ENCODE results near the gene TNFSF12. TPM values are rescaled to one million over a fixed set of nuclear protein-coding genes. Genes with fewer than 3 reads are reported as not detected.

TNFSF12 gene
- polyA plus RNA-seq, 1 donor = 32.7 TPM

DNA sequence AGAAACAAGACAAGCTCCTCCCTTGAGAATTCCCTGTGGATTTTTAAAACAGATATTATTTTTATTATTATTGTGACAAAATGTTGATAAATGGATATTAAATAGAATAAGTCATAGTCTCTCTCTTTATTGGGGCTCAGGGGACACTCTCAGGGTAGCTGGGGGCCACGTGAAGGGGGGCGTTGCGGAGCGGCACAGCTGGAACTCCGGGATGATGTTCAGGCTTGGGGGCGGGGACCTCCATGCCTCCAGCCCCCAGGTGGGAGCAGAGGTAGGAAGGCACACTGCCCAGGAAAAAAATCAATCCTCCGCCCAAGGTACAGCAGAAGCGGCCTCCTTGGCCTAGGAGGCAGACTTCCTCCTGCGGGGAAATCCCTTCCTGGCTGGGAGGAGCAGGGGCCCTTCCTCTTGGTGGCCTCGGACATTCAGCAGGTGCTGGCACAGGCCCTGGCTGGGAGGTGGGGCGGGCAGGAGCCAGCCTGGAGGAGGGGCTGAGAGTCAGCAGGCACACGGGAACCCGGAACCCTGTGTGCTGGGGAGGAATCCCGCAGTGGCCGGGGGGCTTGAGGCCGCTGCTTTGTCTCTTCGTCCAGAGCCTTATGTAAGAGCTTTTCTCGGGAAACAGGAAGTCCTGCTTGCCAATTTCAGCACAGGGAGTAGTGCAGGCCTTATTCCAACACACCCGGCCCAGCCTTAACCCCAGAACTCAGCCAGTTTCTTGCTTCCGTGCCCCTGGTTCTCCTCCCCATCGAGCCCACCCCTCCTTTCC is 9.1 kb downstream of the TNFSF12 start:
- peak; percentile 91 to 97 for DNase-seq
- peak overlapping the region; percentile 99 for H3K27ac ChIP-seq (ENCODE audit: low read length)
- no peaks in the 10 kb centered on the region for H3K27me3 ChIP-seq (ENCODE audit: control insufficient read depth, insufficient read depth, low read length)
- H3K36me3 ChIP-seq (ENCODE audit: control insufficient read depth, insufficient read depth, low read length) = no peaks in the 10 kb centered on the region
- H3K4me1 ChIP-seq (ENCODE audit: control insufficient read depth, insufficient read depth, low read length) = peaks cover 43% of the 10 kb centered on the region
- H3K4me3 ChIP-seq (ENCODE audit: low read length) = peak overlapping the region; percentile 58
- no peaks in the 10 kb centered on the region for H3K9me3 ChIP-seq (ENCODE audit: control insufficient read depth, low read depth, low read length)
- WGBS (ENCODE audit: insufficient coverage, low lambda C conversion rate) = no CpG with 5 or more reads among the region's 21 CpGs

DNA sequence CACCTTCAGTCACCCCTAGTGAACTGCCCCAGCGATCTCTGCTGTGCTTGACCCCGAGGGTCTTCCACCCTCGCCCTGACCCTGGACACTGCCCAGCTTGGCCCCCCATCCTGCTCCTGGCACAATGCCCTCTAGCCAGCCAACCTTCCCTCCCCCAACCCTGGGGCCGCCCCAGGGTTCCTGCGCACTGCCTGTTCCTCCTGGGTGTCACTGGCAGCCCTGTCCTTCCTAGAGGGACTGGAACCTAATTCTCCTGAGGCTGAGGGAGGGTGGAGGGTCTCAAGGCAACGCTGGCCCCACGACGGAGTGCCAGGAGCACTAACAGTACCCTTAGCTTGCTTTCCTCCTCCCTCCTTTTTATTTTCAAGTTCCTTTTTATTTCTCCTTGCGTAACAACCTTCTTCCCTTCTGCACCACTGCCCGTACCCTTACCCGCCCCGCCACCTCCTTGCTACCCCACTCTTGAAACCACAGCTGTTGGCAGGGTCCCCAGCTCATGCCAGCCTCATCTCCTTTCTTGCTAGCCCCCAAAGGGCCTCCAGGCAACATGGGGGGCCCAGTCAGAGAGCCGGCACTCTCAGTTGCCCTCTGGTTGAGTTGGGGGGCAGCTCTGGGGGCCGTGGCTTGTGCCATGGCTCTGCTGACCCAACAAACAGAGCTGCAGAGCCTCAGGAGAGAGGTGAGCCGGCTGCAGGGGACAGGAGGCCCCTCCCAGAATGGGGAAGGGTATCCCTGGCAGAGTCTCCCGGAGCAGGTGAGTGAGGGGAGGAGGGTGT is 9.9 kb downstream of the TNFSF12 start, which contains the start of gene TNFSF13:
Gene TNFSF13 (plus strand): TSS at position 207 of the 776 bp plus-strand sequence. CDS start 290 bp downstream, at position 497.
- Histone ChIP-seq H3K4me1 (ENCODE audit: control insufficient read depth, insufficient read depth, low read length) (peaks cover 51% of the 10 kb centered on the region), H3K27me3 (ENCODE audit: control insufficient read depth, insufficient read depth, low read length) (no peaks in the 10 kb centered on the region), H3K4me3 (ENCODE audit: low read length) (peak within 1 kb of the TSS; percentile 58), H3K36me3 (ENCODE audit: control insufficient read depth, insufficient read depth, low read length) (peaks cover 5% of the 10 kb centered on the region), H3K9me3 (ENCODE audit: control insufficient read depth, low read depth, low read length) (no peaks in the 10 kb centered on the region), H3K27ac (ENCODE audit: low read length) (peak within 1 kb of the TSS; percentile 99)
- no peak for DNase-seq
- WGBS (ENCODE audit: insufficient coverage, low lambda C conversion rate) = 86% methylated on average over 5 of the region's 16 CpGs

GRCh38 chr17:7559320-7560171 is 10.7 kb downstream of the TNFSF12 start:
- no peaks in the 10 kb centered on the region for H3K9me3 ChIP-seq (ENCODE audit: control insufficient read depth, low read depth, low read length)
- H3K4me3 ChIP-seq (ENCODE audit: low read length) = no peak overlapping the region
- DNase-seq = peak in 1 of 2 donors; percentile 43
- WGBS (ENCODE audit: insufficient coverage, low lambda C conversion rate) = no CpG with 5 or more reads among the region's 18 CpGs
- peaks cover 54% of the 10 kb centered on the region for H3K4me1 ChIP-seq (ENCODE audit: control insufficient read depth, insufficient read depth, low read length)
- peak overlapping the region; percentile 99 for H3K27ac ChIP-seq (ENCODE audit: low read length)
- no peaks in the 10 kb centered on the region for H3K27me3 ChIP-seq (ENCODE audit: control insufficient read depth, insufficient read depth, low read length)
- H3K36me3 ChIP-seq (ENCODE audit: control insufficient read depth, insufficient read depth, low read length) = peaks cover 13% of the 10 kb centered on the region

GRCh38 chr17:7560172-7561027 is 11.5 kb downstream of the TNFSF12 start:
- Histone ChIP-seq H3K4me3 (ENCODE audit: low read length) (peak overlapping the region; percentile 87), H3K27ac (ENCODE audit: low read length) (peak overlapping the region; percentile 99), H3K27me3 (ENCODE audit: control insufficient read depth, insufficient read depth, low read length) (no peaks in the 10 kb centered on the region), H3K9me3 (ENCODE audit: control insufficient read depth, low read depth, low read length) (no peaks in the 10 kb centered on the region), H3K36me3 (ENCODE audit: control insufficient read depth, insufficient read depth, low read length) (peaks cover 22% of the 10 kb centered on the region), H3K4me1 (ENCODE audit: control insufficient read depth, insufficient read depth, low read length) (peaks cover 54% of the 10 kb centered on the region)
- DNase-seq = peak in 1 of 2 donors; percentile 75
- WGBS (ENCODE audit: insufficient coverage, low lambda C conversion rate) = no CpG with 5 or more reads among the region's 22 CpGs

DNA sequence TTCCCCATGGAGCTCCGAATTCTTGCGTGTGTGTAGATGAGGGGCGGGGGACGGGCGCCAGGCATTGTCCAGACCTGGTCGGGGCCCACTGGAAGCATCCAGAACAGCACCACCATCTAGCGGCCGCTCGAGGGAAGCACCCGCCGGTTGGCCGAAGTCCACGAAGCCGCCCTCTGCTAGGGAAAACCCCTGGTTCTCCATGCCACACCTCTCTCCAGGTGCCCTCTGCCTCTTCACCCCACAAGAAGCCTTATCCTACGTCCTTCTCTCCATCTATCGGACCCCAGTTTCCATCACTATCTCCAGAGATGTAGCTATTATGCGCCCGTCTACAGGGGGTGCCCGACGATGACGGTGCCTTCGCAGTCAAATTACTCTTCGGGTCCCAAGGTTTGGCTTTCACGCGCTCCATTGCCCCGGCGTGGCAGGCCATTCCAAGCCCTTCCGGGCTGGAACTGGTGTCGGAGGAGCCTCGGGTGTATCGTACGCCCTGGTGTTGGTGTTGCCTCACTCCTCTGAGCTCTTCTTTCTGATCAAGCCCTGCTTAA is 12.2 kb downstream of the TNFSF12 start:
- H3K4me3 ChIP-seq (ENCODE audit: low read length) = peak overlapping the region; percentile 87
- no CpG with 5 or more reads among the region's 32 CpGs for WGBS (ENCODE audit: insufficient coverage, low lambda C conversion rate)
- no peaks in the 10 kb centered on the region for H3K9me3 ChIP-seq (ENCODE audit: control insufficient read depth, low read depth, low read length)
- H3K27me3 ChIP-seq (ENCODE audit: control insufficient read depth, insufficient read depth, low read length) = no peaks in the 10 kb centered on the region
- DNase-seq = peak; percentile 90 to 94
- H3K4me1 ChIP-seq (ENCODE audit: control insufficient read depth, insufficient read depth, low read length) = peaks cover 54% of the 10 kb centered on the region
- peak overlapping the region; percentile 99 for H3K27ac ChIP-seq (ENCODE audit: low read length)
- H3K36me3 ChIP-seq (ENCODE audit: control insufficient read depth, insufficient read depth, low read length) = peaks cover 28% of the 10 kb centered on the region

- no peaks in the 10 kb centered on the region for H3K9me3 ChIP-seq (ENCODE audit: control insufficient read depth, low read depth, low read length)
- no CpG with 5 or more reads among the region's 82 CpGs for WGBS (ENCODE audit: insufficient coverage, low lambda C conversion rate)
- peak within 1 kb of the TSS; percentile 99 for H3K27ac ChIP-seq (ENCODE audit: low read length)
- DNase-seq = peak; percentile 93 to 94
- H3K27me3 ChIP-seq (ENCODE audit: control insufficient read depth, insufficient read depth, low read length) = no peaks in the 10 kb centered on the region
- H3K4me1 ChIP-seq (ENCODE audit: control insufficient read depth, insufficient read depth, low read length) = peaks cover 54% of the 10 kb centered on the region
- peak within 1 kb of the TSS; percentile 87 for H3K4me3 ChIP-seq (ENCODE audit: low read length)
- peaks cover 34% of the 10 kb centered on the region for H3K36me3 ChIP-seq (ENCODE audit: control insufficient read depth, insufficient read depth, low read length)
Observed at GRCh38 chr17:7561589-7562207, 12.8 kb downstream of the TNFSF12 start, which contains the start of gene SENP3. TSS of gene SENP3 (plus strand) at chr17:7561919. CDS start at chr17:7563077, 1,158 bp downstream.

GRCh38 chr17:7562208-7562605 is 13.3 kb downstream of the TNFSF12 start:
- peaks cover 54% of the 10 kb centered on the region for H3K4me1 ChIP-seq (ENCODE audit: control insufficient read depth, insufficient read depth, low read length)
- no CpG with 5 or more reads among the region's 28 CpGs for WGBS (ENCODE audit: insufficient coverage, low lambda C conversion rate)

DNA sequence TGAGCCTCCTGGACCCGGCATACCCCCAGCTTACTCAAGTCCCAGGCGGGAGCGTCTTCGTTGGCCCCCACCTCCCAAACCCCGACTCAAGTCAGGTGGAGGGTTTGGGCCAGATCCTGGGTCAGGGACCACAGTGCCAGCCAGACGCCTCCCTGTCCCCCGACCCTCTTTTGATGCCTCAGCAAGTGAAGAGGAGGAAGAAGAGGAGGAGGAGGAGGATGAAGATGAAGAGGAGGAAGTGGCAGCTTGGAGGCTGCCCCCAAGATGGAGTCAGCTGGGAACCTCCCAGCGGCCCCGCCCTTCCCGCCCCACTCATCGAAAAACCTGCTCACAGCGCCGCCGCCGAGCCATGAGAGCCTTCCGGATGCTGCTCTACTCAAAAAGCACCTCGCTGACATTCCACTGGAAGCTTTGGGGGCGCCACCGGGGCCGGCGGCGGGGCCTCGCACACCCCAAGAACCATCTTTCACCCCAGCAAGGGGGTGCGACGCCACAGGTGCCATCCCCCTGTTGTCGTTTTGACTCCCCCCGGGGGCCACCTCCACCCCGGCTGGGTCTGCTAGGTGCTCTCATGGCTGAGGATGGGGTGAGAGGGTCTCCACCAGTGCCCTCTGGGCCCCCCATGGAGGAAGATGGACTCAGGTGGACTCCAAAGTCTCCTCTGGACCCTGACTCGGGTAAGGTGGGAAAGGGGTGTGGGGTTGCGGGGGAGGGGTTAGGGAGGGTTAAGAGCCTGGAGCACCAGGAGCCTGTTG is 14.4 kb downstream of the TNFSF12 start:
- H3K36me3 ChIP-seq (ENCODE audit: control insufficient read depth, insufficient read depth, low read length) = peaks cover 44% of the 10 kb centered on the region
- no peak overlapping the region for H3K4me3 ChIP-seq (ENCODE audit: low read length)
- H3K4me1 ChIP-seq (ENCODE audit: control insufficient read depth, insufficient read depth, low read length) = peaks cover 43% of the 10 kb centered on the region
- no CpG with 5 or more reads among the region's 30 CpGs for WGBS (ENCODE audit: insufficient coverage, low lambda C conversion rate)
- no peaks in the 10 kb centered on the region for H3K27me3 ChIP-seq (ENCODE audit: control insufficient read depth, insufficient read depth, low read length)
- H3K27ac ChIP-seq (ENCODE audit: low read length) = no peak overlapping the region
- DNase-seq = no peak
- H3K9me3 ChIP-seq (ENCODE audit: control insufficient read depth, low read depth, low read length) = no peaks in the 10 kb centered on the region

More at GRCh38 chr17:7562208-7562605, 13.3 kb downstream of the TNFSF12 start:
- H3K4me3 ChIP-seq (ENCODE audit: low read length) = peak overlapping the region; percentile 87
- no peaks in the 10 kb centered on the region for H3K9me3 ChIP-seq (ENCODE audit: control insufficient read depth, low read depth, low read length)
- peaks cover 40% of the 10 kb centered on the region for H3K36me3 ChIP-seq (ENCODE audit: control insufficient read depth, insufficient read depth, low read length)
- no peaks in the 10 kb centered on the region for H3K27me3 ChIP-seq (ENCODE audit: control insufficient read depth, insufficient read depth, low read length)
- no peak for DNase-seq
- H3K27ac ChIP-seq (ENCODE audit: low read length) = peak overlapping the region; percentile 74
